Liver (tissue), 9 donors: ENCODE data around the gene TSHZ3. TPM values are rescaled to one million over a fixed set of nuclear protein-coding genes. Genes with fewer than 3 reads are reported as not detected.

Source experiments
- DNase-seq: peaks from one replicate; pipeline ENCODE4 v3.0.0-alpha.2; 2017; ENCODE audit warnings: low spot score
- H3K27ac ChIP-seq, 2 donors: one replicate each; pipeline ENCODE4 v1.7.0; 2013; ENCODE audit warnings: inconsistent platforms in 2 of 2, low read length in 2 of 2, control low read depth in 1 of 2, low read depth in 1 of 2, mild to moderate bottlenecking in 1 of 2
- H3K27me3 ChIP-seq, 4 donors: one replicate each; pipeline versions ENCODE4 v1.6.1 to v1.7.0; 2013; ENCODE audit warnings: low read length in 3 of 4, inconsistent platforms in 1 of 4, mild to moderate bottlenecking in 1 of 4, moderate library complexity in 1 of 4; ENCODE audit not compliant: control insufficient read depth in 4 of 4, insufficient read depth in 4 of 4
- H3K36me3 ChIP-seq, 4 donors: one replicate each; pipeline versions ENCODE4 v1.6.1 to v1.7.0; 2013; ENCODE audit warnings: low read length in 3 of 4, mild to moderate bottlenecking in 3 of 4, low read depth in 1 of 4, moderate library complexity in 1 of 4; ENCODE audit not compliant: control insufficient read depth in 4 of 4, insufficient read depth in 3 of 4
- H3K4me1 ChIP-seq, 4 donors: one replicate each; pipeline versions ENCODE4 v1.6.1 to v1.7.0; 2013; ENCODE audit warnings: low read length in 3 of 4, mild to moderate bottlenecking in 3 of 4, moderate library complexity in 1 of 4; ENCODE audit not compliant: control insufficient read depth in 4 of 4, insufficient read depth in 4 of 4
- H3K4me3 ChIP-seq, 3 donors: one replicate each; pipeline versions ENCODE4 v1.6.1 to v1.7.0; 2013; ENCODE audit warnings: low read length in 3 of 3, control low read depth in 1 of 3, low read depth in 1 of 3, mild to moderate bottlenecking in 1 of 3
- H3K9ac ChIP-seq, 2 donors: one replicate each; pipeline ENCODE4 v1.7.0; 2013; ENCODE audit warnings: low read length in 2 of 2, mild to moderate bottlenecking in 2 of 2, moderate library complexity in 2 of 2, control low read depth in 1 of 2, low read depth in 1 of 2
- H3K9me3 ChIP-seq, 4 donors: one replicate each; pipeline versions ENCODE4 v1.6.1 to v1.7.0; 2013; ENCODE audit warnings: low read length in 3 of 4; ENCODE audit not compliant: control insufficient read depth in 4 of 4
- ATF3 ChIP-seq: IDR thresholded peaks from 2 replicates; pipeline ENCODE4 v1.6.1; 2016; ENCODE audit warnings: antibody characterized with exemption
- CTCF ChIP-seq: fragments of 150-350 bp; IDR thresholded peaks from 2 replicates; pipeline ENCODE4 v1.5.1; 2017; ENCODE audit warnings: improper control_type of control experiment, low read depth, low read length; ENCODE audit not compliant: missing input control
- EGR1 ChIP-seq, 2 donors: IDR thresholded peaks; 2 replicates each; pipeline ENCODE4 v1.6.1; 2016 to 2018; ENCODE audit warnings: antibody characterized with exemption in 2 of 2, low read depth in 2 of 2
- FOXA1 ChIP-seq: IDR thresholded peaks from 2 replicates; pipeline ENCODE4 v1.6.1; 2016; ENCODE audit warnings: antibody characterized with exemption
- FOXA2 ChIP-seq: IDR thresholded peaks from 2 replicates; pipeline ENCODE4 v1.6.1; 2016; ENCODE audit warnings: antibody characterized with exemption
- GABPA ChIP-seq, 2 donors: IDR thresholded peaks in 1 of 2; conservative IDR thresholded peaks in 1 of 2; 2 replicates each; pipeline ENCODE4 v1.6.1; 2016; ENCODE audit warnings: antibody characterized with exemption in 2 of 2, mild to moderate bottlenecking in 1 of 2, moderate library complexity in 1 of 2
- HNF4A ChIP-seq, 2 donors: conservative IDR thresholded peaks; 2 replicates each; pipeline ENCODE4 v1.6.1; 2016; ENCODE audit warnings: antibody characterized with exemption in 2 of 2, mild to moderate bottlenecking in 2 of 2
- HNF4G ChIP-seq: IDR thresholded peaks from 2 replicates; pipeline ENCODE4 v1.6.1; 2016; ENCODE audit warnings: antibody characterized with exemption
- JUND ChIP-seq, 2 donors: IDR thresholded peaks; 2 replicates each; pipeline ENCODE4 v1.6.1; 2016; ENCODE audit warnings: antibody characterized with exemption in 2 of 2
- MAX ChIP-seq: IDR thresholded peaks from 2 replicates; pipeline ENCODE4 v1.6.1; 2016; ENCODE audit warnings: antibody characterized with exemption
- NR2F2 ChIP-seq: IDR thresholded peaks from 2 replicates; pipeline ENCODE4 v1.6.1; 2016; ENCODE audit warnings: antibody characterized with exemption
- RAD21 ChIP-seq, 2 donors: IDR thresholded peaks; 2 replicates each; pipeline ENCODE4 v1.6.1; 2016; ENCODE audit warnings: antibody characterized with exemption in 2 of 2, mild to moderate bottlenecking in 2 of 2
- REST ChIP-seq: IDR thresholded peaks from 2 replicates; pipeline ENCODE4 v1.6.1; 2016; ENCODE audit warnings: antibody characterized with exemption, mild to moderate bottlenecking
- RXRA ChIP-seq, 2 donors: IDR thresholded peaks; 2 replicates each; pipeline ENCODE4 v1.6.1; 2017 to 2018; ENCODE audit warnings: antibody characterized with exemption in 2 of 2, mild to moderate bottlenecking in 1 of 2
- SP1 ChIP-seq: IDR thresholded peaks from 2 replicates; pipeline ENCODE4 v1.6.1; 2018; ENCODE audit warnings: antibody characterized with exemption, mild to moderate bottlenecking
- TAF1 ChIP-seq: conservative IDR thresholded peaks from 2 replicates; pipeline ENCODE4 v1.6.1; 2016; ENCODE audit warnings: antibody characterized with exemption, mild to moderate bottlenecking
- YY1 ChIP-seq: IDR thresholded peaks from 2 replicates; pipeline ENCODE4 v1.6.1; 2016; ENCODE audit warnings: antibody characterized with exemption, mild to moderate bottlenecking
- ZBTB33 ChIP-seq: IDR thresholded peaks from 2 replicates; pipeline ENCODE4 v1.6.1; 2016; ENCODE audit warnings: antibody characterized with exemption
- WGBS: extraction: QIAGEN DNeasy Blood & Tissue Kit; methylation state at CpG from one replicate; pipeline ENCODE4 v1.1.7; 2013; 5-methylcytosine and 5-hydroxymethylcytosine counted together
- polyA plus RNA-seq, 2 donors: library from polyadenylated mRNA; stranded (reverse) in 1 of 2; unstranded in 1 of 2; fragments of 200-250 nt in 1 of 2; fragments of >200 nt in 1 of 2; fragmentation: Nextera tagmentation in 1 of 2; extraction: Ambion mirVana in 1 of 2; gene quantifications; one replicate each; pipeline versions ENCODE4 v1.2.1 to v1.2.3, GENCODE V29; 2013 to 2015
- total RNA-seq, 2 donors: library from RNA; depleted of rRNA; stranded (reverse); fragments of >200 nt; gene quantifications; one replicate each; pipeline ENCODE4 v1.2.3, GENCODE V29; 2014
- donor health status: healthy.
- donor health status: healthy.
- donor health status: healthy.
- donor health status: healthy.
- donor health status: healthy.

The TSHZ3 gene
- total and polyA plus RNA-seq, 4 donors, result 0.42 to 3.3 (median 0.68) TPM

GRCh38 chr19:31257025-31257424, 92.2 kb downstream of the TSHZ3 start:
- no peak overlapping the region for H3K27ac ChIP-seq
- peaks cover 0 to 1% (median 0%) of the 10 kb centered on the region in 4 donors for H3K9me3 ChIP-seq
- H3K9ac ChIP-seq, result no peak overlapping the region
- H3K4me3 ChIP-seq, result no peak overlapping the region
- WGBS, result 78% methylated on average over 9 of the region's 9 CpGs
- TF ChIP-seq HNF4A (conservative IDR thresholded peaks at IDR 0.05), result no peak
- no peak for TF ChIP-seq GABPA (IDR thresholded peaks at IDR 0.05 in 1 of 2, conservative IDR thresholded peaks at IDR 0.05 in 1 of 2)
- no peak for TF ChIP-seq TAF1
- TF ChIP-seq HNF4G, result no peak
- no peak for TF ChIP-seq EGR1 (IDR thresholded peaks at IDR 0.05; ENCODE audit: low read depth in 2 of 2)
- no peak for TF ChIP-seq MAX
- TF ChIP-seq CTCF, result no peak
- TF ChIP-seq FOXA2, result no peak
- TF ChIP-seq SP1, result no peak
- no peak for TF ChIP-seq YY1
- no peak for TF ChIP-seq ATF3
- TF ChIP-seq JUND (IDR thresholded peaks at IDR 0.05), result no peak
- TF ChIP-seq NR2F2, result no peak
- no peak for TF ChIP-seq RAD21 (IDR thresholded peaks at IDR 0.05)
- peaks cover 0 to 4% (median 2%) of the 10 kb centered on the region in 4 donors for H3K27me3 ChIP-seq
- H3K4me1 ChIP-seq, result no peaks in the 10 kb centered on the region
- no peak for DNase-seq
- no peaks in the 10 kb centered on the region for H3K36me3 ChIP-seq

GRCh38 chr19:31256593-31256960, 92.7 kb downstream of the TSHZ3 start:
- Histone ChIP-seq H3K4me1 (no peaks in the 10 kb centered on the region), H3K36me3 (no peaks in the 10 kb centered on the region), H3K27me3 (peaks cover 0 to 4% (median 2%) of the 10 kb centered on the region in 4 donors), H3K9ac (no peak overlapping the region), H3K4me3 (no peak overlapping the region), H3K27ac (no peak overlapping the region), H3K9me3 (peaks cover 0 to 1% (median 0%) of the 10 kb centered on the region in 4 donors)
- TF ChIP-seq FOXA2, result no peak
- TF ChIP-seq YY1, result no peak
- no peak for TF ChIP-seq NR2F2
- no peak for TF ChIP-seq EGR1 (IDR thresholded peaks at IDR 0.05; ENCODE audit: low read depth in 2 of 2)
- no peak for TF ChIP-seq GABPA (IDR thresholded peaks at IDR 0.05 in 1 of 2, conservative IDR thresholded peaks at IDR 0.05 in 1 of 2)
- TF ChIP-seq HNF4A (conservative IDR thresholded peaks at IDR 0.05), result no peak
- TF ChIP-seq SP1, result no peak
- no peak for TF ChIP-seq ZBTB33
- no peak for TF ChIP-seq REST
- no peak for TF ChIP-seq ATF3
- TF ChIP-seq MAX, result no peak
- no peak for TF ChIP-seq TAF1
- TF ChIP-seq CTCF, result no peak
- no peak for TF ChIP-seq JUND (IDR thresholded peaks at IDR 0.05)
- TF ChIP-seq RXRA (IDR thresholded peaks at IDR 0.05), result no peak
- no peak for TF ChIP-seq FOXA1
- TF ChIP-seq HNF4G, result no peak
- TF ChIP-seq RAD21 (IDR thresholded peaks at IDR 0.05), result no peak
- no peak for DNase-seq
- WGBS, result 75% methylated on average over 8 of the region's 8 CpGs
